AG10803 (cell line): ENCODE data around the gene PDILT.

ENCODE experiments used
- DNase-seq: peaks from one replicate; pipeline ENCODE4 v3.0.0; 2010; ENCODE audit warnings: low read depth
- H3K4me3 ChIP-seq: 2 replicates; pipeline ENCODE4 v1.5.1; 2011; ENCODE audit warnings: mild to moderate bottlenecking, low read length, control low read depth
- CTCF ChIP-seq: conservative IDR thresholded peaks from 2 replicates; pipeline ENCODE4 v1.5.1; 2011; ENCODE audit warnings: mild to moderate bottlenecking, low read length, control low read depth, inconsistent platforms

The PDILT gene

DNA sequence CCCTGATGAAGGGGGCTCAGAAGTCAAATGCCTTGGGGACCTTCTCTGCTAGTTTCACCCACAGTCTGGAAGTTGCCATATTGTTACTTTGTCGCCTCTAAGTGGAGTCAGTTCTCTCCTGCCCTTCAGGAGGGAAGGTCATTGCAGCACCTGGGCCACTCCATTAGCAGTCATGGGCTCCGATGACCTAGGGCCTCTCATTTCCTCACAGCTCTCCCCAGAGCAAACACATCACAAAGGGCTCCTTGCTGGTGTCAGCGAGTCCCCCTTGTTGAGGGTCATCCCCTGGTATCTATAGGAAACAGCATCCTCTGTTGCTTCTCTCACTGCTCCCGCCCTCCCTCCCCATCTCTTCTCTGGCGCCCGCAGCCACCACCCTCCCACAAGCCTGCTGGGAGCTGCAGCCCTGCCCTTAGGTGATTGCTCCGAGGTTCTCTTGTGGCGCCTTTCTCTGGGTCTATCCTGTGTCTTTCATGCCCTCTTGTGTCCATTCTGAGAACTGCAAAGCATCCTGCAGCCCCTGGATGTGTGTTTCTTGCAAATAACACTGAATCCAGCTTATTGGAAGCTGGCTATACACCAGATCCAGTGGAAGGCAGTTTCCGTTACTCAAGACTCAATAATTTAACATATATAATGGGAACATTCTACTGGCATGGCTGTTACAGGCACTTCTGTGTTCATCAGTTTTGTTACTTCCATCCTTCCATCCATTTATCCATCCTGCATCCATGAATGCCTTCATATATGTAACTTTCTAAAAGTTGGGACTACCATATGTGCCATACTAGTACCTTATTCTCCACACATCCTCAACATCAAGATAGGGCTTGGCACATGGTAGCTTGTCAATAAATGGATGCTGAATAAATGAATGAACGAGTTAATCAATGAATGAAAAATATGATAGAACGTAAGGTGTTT lies 21.2 kb downstream of the PDILT start:
- peak; percentile 84 for TF ChIP-seq CTCF
- H3K4me3 ChIP-seq = no peak overlapping the region
- DNase-seq = peak; percentile 60

GRCh38 chr16:20382202-20382948 lies 22.2 kb downstream of the PDILT start:
- DNase-seq = no peak
- TF ChIP-seq CTCF = no peak
- no peak overlapping the region for H3K4me3 ChIP-seq

GRCh38 chr16:20380782-20381181 lies 23.8 kb downstream of the PDILT start:
- H3K4me3 ChIP-seq = no peak overlapping the region
- DNase-seq = no peak
- no peak for TF ChIP-seq CTCF

DNA sequence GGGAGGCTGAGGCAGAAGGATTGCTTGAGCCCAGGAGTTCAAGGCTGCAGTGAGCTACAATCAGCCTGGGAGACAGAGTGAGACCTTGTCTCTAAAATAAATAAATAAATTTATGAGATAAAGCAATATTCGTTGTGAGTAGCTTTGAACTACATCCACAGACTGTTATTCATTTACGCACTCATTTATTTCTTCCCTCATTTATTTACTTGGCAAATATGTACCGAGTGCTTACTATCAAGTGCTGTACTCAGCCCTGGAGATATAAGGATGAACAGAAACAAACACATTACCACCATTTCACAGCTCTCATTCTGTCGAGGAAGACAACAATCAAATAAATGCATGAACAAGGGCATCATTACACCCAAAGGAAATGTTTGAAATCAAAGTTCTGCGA lies 27.4 kb downstream of the PDILT start:
- no peak overlapping the region for H3K4me3 ChIP-seq
- no peak for DNase-seq
- no peak for TF ChIP-seq CTCF

DNA sequence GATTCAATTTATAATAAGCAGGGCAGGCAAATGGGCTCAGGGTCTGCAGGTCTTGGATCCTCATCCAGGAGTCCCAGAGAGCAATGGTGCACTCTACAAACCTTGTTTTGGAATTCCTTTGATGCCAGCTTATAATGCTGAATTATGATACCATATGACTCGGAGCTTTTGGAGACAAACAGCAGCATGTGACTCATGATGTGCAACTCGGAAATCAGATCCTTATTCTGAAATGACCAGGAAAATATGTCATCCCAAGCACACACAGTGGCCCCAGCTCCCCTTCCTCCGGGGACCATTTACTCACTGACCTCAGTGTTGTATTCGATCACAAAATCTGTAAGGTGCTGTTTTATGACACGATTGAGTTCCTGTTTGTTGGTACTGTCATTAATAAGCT lies 31.8 kb downstream of the PDILT start:
- no peak overlapping the region for H3K4me3 ChIP-seq
- no peak for TF ChIP-seq CTCF
- DNase-seq = no peak

DNA sequence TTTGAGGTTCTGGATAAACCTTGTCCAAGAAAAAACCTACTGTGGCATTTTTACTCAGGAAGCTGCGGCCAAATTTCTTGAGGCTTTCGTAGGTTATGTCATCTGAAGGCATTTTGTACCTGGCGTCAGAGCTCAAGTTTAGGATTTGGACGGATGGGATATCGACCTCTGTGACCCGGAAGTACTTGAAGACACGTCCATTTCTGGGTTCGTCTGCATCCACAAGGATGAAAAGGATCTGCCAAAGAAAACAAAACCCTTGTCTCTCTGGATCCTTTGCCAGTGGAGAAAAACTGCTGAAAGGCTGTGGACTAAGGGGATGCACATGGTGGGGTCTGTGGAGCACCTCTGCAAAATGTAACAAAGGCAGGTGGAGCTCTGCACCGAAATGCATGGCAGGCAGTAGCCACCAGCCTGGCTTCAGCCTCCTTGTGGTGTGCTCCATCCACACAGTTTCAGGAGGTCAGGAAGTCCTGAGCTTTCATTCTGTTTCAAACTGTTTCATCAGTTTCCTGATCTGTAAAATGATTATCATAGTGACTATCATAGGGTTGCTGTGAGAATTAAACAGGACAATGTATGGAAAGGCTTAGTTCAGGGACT lies 35.0 kb downstream of the PDILT start:
- no peak overlapping the region for H3K4me3 ChIP-seq
- TF ChIP-seq CTCF = no peak

More for the DNA sequence above, 35.0 kb downstream of the PDILT start:
- DNase-seq = no peak
